ENCODE measurements around the gene RIIAD1.
"Not testable (repeated sequence)": the region's sequence is repeated elsewhere in the genome, so short reads cannot be mapped to it uniquely, and the experiment has no call there.

The RIIAD1 gene

DNA sequence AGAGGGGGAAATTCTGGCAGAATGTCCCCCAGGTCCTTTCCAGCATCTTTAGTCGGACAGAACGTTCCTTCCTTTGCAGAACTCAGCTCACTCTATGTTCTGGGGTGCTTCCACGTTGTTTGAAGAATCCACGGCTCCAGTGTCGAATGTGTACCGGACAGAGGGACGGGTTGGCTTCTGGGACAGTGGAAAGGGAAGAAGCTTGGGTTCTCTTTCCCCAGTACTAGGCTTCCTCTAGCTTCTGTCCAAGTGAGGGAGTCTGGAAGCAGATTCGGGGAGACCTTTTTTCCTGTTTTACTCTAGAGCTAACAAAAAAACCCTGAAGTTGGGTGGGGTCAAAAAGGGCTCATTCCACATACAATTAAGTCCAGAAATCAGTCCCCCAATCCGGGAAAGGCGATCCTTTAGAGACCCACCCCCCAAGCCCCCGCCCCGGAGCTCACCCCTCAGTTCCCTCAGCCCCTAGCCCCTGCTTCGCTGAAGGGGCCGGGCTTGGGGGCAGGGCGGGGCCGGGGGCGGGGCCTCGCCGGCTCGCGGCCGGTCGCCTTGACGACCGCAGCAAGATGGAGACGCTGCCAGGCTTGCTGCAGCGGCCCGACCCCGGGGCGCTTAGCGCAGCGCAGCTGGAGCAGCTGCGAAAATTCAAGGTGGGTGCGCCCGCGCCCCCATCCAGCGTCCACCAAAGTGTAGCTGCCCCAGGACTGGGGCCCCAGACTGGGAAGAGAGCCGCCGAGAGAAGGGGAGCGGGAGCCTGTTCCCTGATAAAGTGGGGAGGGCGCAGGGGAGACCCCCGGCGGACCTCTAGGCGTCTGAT, at the start of gene RIIAD1:
Gene RIIAD1 (plus strand): TSS at position 549 of the 814 bp plus-strand sequence. CDS start 15 bp downstream, at position 564.
- no peak for DNase-seq

DNA sequence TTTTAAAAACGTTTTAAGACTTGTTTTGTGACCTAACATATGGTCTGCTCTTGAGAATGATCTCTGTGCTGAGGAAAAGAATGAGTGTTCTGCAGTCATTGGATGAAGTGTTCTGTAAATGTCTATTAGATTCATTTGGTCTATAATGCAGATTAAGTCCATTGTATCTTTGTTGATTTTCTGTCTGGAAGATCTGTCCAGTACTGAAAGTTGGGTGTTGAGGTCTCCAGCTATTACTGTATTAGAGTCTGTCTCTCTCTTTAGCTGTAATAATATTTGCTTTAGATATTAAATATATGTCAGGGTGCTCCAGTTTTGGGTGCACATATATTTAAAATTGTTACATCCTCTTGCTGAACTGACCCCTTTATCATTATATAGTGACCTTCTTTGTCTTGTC, 47.9 kb upstream of the RIIAD1 start:
- DNase-seq, result no peak

DNA sequence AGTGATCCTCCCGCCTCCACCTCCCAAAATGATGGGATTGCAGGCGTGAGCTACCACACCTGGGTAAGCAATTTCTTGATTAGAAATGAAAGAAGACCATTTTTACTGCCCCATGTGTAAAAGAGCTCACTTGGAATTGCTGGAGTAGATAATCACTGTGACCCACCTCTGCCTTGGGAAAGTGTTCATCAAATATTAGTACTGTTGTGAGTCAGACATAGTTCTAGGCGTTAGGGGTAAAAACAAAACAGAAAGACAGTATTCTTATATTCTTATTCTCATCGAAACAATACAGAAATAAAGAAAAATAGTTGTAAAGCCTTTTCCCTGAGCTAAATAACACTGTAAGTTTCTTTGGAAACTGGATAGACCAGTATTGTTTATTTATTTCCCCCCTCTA, 40.9 kb upstream of the RIIAD1 start:
- peak in 1 of 2 experiments; percentile 15 for DNase-seq

- DNase-seq, result peak in 1 of 2 experiments; percentile 58
These were observed 40.5 kb upstream of the RIIAD1 start for GRCh38 chr1:151680826-151681225.

- DNase-seq, result no peak
These were observed 39.4 kb upstream of the RIIAD1 start for GRCh38 chr1:151681923-151682322.

GRCh38 chr1:151682901-151683300, 38.4 kb upstream of the RIIAD1 start:
- not testable (repeated sequence) for DNase-seq

DNA sequence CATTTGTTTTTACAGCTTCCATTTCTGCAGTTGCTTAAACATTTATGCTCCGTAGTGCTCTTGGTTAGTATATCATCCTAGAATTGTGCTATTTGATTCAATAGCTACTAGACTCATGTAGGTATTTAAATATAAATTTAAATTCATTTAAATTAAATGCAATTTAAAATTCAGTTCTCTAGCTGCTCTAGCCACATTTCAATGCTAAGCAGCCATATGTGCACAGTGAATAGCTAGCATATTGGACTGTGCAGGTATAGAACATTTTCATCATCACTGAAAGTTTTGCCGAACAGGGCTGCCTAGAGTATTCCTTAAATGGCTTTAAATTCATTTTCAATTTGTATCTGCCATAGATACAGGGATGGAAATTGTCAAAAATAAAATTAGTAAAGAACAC, 37.2 kb upstream of the RIIAD1 start:
- DNase-seq, result no peak

- DNase-seq, result no peak
These were observed 34.8 kb upstream of the RIIAD1 start for GRCh38 chr1:151686561-151686960.

DNA sequence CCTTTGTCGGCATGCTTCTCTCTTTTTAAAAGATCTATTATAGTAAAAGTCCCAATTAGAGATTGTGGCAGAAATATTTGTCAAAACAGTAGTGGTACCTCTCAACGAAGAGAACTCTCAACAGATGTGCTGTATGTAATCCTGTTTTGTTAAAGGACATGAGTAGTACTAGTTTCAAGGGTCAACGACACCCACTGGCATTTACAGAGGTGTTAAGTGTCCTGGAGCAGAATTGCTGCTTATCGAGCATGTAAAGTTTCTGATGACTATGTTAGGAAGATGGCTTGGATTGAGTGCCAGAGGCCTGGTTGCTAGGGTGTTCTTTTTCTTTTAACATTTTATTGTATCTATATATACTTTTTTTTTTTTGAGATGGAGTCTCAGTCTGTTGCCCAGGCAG, 31.8 kb upstream of the RIIAD1 start:
- DNase-seq, result no peak

DNA sequence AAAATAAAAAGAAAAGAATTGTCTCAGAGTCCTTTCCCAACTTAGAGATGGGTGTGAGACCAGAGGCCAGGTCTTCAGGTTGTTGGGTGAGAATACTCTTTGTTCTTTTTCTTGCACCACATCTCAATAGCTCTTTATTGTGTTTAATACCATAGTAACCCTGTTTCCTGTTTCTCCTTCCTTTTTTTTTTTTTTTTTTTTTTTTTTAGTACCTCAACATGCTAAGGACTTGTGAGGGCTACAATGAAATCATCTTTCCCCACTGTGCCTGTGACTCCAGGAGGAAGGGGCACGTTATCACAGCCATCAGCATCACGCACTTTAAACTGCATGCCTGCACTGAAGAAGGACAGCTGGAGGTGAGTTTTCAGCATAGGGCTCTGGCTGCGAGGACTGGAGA, 29.1 kb upstream of the RIIAD1 start:
- DNase-seq, result no peak

- DNase-seq, result peak in 1 of 2 experiments; percentile 15
These were observed 28.2 kb upstream of the RIIAD1 start for GRCh38 chr1:151693057-151693651.

DNA sequence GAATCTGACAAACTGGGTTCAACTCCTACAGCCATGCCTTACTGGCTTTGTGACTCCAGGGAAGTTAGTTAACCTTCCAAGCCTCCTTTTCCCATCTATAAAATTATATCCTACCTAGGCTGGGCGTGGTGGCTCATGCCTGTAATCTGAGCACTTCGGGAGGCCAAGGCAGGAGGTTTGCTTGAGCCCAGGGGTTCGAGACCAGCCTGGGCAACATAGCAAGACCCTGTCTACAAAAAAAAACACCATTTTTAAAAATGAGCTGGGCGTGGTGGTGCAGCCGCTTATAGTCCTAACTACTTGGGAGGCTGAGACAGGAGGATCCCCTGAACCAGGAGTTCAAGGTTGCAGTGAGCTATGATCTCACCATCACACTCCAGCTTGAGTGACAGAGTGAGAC, 19.8 kb upstream of the RIIAD1 start:
- no peak for DNase-seq

DNA sequence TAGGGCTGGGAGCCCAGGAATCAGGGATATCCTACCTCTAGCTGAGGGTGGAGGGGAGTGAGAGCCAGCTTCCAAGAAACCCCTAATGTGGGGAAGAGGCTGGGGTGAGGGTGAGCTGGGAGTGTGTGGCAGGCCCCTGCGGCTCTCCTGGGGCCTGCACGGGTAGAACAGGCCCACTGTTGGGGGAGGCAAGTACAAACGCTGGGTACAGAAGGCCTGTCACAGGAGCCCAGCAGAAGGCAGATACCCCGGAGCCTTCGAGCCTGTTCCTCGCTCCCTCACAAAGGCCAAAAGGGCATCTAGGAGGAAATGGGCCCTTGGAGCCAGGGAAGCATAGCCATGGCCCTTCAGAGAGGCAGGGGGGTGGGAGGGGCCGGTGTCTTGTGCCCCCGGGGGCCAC, 18.4 kb upstream of the RIIAD1 start:
- no peak for DNase-seq

- no peak for DNase-seq
These were observed 17.5 kb upstream of the RIIAD1 start for GRCh38 chr1:151703813-151704212.

- no peak for DNase-seq
These were observed 17.1 kb upstream of the RIIAD1 start for GRCh38 chr1:151704246-151704645.

GRCh38 chr1:151705146-151705545, 16.2 kb upstream of the RIIAD1 start:
- no peak for DNase-seq

DNA sequence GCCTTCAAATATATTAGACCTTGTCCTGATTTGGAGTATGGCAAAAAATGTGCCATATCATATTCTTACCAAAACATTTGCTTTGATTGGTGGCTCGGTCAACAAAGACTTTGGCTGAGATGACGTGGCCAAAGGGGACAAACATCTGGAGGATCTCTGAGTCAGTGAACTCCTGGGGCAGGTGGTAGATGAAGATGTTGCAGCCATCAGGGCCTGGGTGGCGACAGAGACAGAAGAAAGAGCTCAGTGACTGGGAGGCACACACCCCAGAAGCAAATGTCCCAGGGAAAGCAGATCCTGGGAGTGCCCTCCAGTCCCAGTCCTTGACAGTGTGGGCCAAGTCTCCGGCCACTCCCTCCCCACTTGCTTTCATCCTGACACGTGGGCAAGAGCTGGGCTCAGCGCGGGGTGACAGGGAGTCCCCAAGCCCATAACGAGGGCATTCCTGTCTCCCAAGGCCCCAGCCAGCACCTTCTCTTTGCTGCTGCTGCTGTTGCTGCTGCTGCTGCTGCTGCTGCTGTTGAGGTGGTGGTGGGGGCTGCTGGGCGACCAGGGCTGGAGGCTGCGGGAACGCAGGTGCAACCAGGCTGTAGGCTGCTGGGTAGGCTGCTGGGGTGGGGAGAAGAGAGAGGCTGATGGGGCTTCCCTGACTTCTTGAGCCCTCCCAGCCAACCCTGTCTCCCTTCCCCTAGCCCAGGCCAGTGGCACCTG, 15.4 kb upstream of the RIIAD1 start:
- no peak for DNase-seq

- DNase-seq, result no peak
These were observed 14.6 kb upstream of the RIIAD1 start for GRCh38 chr1:151706464-151707415.

- no peak for DNase-seq
These were observed 13.7 kb upstream of the RIIAD1 start for GRCh38 chr1:151707541-151708065.

GRCh38 chr1:151708891-151709290, 12.4 kb upstream of the RIIAD1 start:
- no peak for DNase-seq

DNA sequence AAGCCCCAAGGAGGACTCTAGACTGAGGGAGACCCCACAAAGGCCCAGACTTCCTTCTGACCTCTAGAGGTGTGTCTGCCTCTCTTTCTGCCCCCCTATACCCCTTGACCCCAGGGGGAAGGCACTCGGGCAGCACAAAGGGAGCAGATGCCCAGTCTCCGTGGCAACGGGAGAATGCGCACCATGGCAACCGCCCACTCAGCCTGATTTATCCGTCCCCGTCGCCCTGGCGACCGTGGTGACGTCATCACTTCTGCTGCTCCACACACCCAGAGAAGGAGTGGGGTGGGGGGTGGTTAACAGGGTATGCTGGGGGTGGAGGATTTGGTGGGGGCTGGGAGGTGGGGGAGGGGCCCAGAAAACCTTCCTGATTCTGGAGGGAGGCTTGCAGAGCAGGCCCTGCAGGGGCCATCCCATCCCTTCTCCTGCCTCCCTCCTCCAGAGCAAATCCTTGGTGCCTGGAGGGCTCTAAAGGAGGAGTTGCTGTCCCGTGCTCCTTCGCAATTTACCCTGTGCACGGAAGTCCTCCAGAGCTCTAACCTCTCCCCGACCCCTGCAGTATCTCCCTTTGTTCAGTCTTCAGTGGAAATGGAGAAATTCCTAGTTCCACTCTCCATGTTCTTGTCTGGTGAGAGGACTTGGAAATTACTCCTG, 11.0 kb upstream of the RIIAD1 start:
- no peak for DNase-seq
